GM23248 (cell line): ENCODE measurements around the gene ANKRD65.

Experiments used
- EZH2 ChIP-seq: fragments of 200-600 bp; sonication (generic); IDR thresholded peaks from 2 replicates; pipeline ENCODE4 v1.6.1; 2018; ENCODE audit warnings: antibody characterized with exemption, mild to moderate bottlenecking; ENCODE audit not compliant: insufficient read depth, poor library complexity, severe bottlenecking
- EZH2phosphoT487 ChIP-seq: fragments of 200-600 bp; sonication (generic); IDR thresholded peaks from 2 replicates; pipeline ENCODE4 v1.6.1; 2018; ENCODE audit warnings: antibody characterized with exemption, moderate library complexity, mild to moderate bottlenecking, low read depth; ENCODE audit not compliant: insufficient read depth

- TF ChIP-seq EZH2, result no peak
- no peak for TF ChIP-seq EZH2phosphoT487
Observed at GRCh38 chr1:1441002-1441888, 20.2 kb upstream of the ANKRD65 start.
